ENCODE measurements around the gene TAX1BP1. TPM values are rescaled to one million over a fixed set of nuclear protein-coding genes. Genes with fewer than 3 reads are reported as not detected.

The TAX1BP1 gene
- total and polyA plus RNA-seq, 2 of the 13 experiments (the other 11 are each of a cell fraction or from before 2014, with no cell fraction given) = 95.2 to 98.9 TPM

DNA sequence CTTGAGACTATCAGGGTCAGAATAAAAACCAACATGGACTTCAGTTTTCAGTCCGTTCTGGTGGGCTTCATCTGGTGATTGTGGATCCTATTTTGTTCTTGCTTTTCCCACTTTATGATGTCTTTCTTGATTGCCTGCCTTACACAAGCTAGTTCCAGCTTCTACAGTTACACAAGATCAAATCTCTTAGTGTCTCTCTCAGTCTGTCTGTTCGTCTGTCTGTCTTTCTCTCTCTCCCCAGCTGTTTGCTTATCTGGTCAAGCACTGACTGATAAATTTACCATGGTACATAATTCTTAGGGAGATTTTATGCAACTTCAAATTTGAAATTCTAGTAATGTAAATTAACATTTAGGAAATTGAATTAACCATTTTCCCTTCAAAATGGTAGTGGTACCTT lies 35.8 kb downstream of the TAX1BP1 start:
- no peak for DNase-seq (ENCODE audit: low spot score)
- Histone ChIP-seq H4K20me1 (ENCODE audit: insufficient read depth, low read length) (no peaks in the 10 kb centered on the region), H3K4me3 (replicated peaks in 1 of 3; ENCODE audit: insufficient read depth in 1 of 3, low read depth in 2 of 3, low read length in 3 of 3) (no peak overlapping the region), H3K4me1 (ENCODE audit: insufficient read depth, low read length) (no peaks in the 10 kb centered on the region), H3K27me3 (ENCODE audit: control insufficient read depth in 1 of 2, insufficient read depth in 2 of 2, low read length in 2 of 2) (no peaks in the 10 kb centered on the region), H3K4me2 (ENCODE audit: low read depth, low read length) (no peak overlapping the region), H3K27ac (ENCODE audit: extremely low read length, insufficient read depth, low read length) (no peak overlapping the region), H3K79me2 (ENCODE audit: insufficient read depth, low read length) (peaks cover 16% of the 10 kb centered on the region), H3K36me3 (replicated peaks in 1 of 2; ENCODE audit: control insufficient read depth in 1 of 2, insufficient read depth in 2 of 2, low read length in 2 of 2) (peaks cover 5 to 15% of the 10 kb centered on the region in 2 experiments; a peak in 3 of 5 replicates), H3K9me3 (ENCODE audit: low read length) (no peaks in the 10 kb centered on the region), H3K9ac (ENCODE audit: insufficient read depth, low read depth, low read length) (no peak overlapping the region), H2AFZ (ENCODE audit: low read length) (no peak overlapping the region)
- BruUV-seq (replicated peaks) = no TSS peak
- WGBS (ENCODE audit: low lambda C conversion rate) = 97% methylated on average over 2 of the region's 2 CpGs
- in situ Hi-C loops (cut with HindIII; ENCODE audit: extremely low pct_ligation_motif_present, low pct_unique_long_range_greater_than_20kb) = no loop called here
- intact Hi-C loops (cut with micrococcal nuclease; ENCODE audit: unreplicated experiment) = loop anchor here (2.0 kb wide), 1 partner anchor 199 kb away; no protein-coding TSS in a partner anchor
- TF ChIP-seq ZNF672 (CRISPR knock-in tag; IDR thresholded peaks at IDR 0.05) (no peak), SETDB1 (CRISPR knock-in tag; IDR thresholded peaks at IDR 0.05; ENCODE audit: borderline replicate concordance) (no peak), ZNF431 (CRISPR knock-in tag; IDR thresholded peaks at IDR 0.05; ENCODE audit: borderline replicate concordance, low read depth) (no peak), ZMAT3 (CRISPR knock-in tag; conservative IDR thresholded peaks at IDR 0.05) (no peak), SRSF4 (IDR thresholded peaks at IDR 0.05; ENCODE audit: low read depth, low read length, poor library complexity, severe bottlenecking) (no peak), ZNF713 (CRISPR knock-in tag; IDR thresholded peaks at IDR 0.05) (no peak), GZF1 (CRISPR knock-in tag; IDR thresholded peaks at IDR 0.05) (no peak), KDM5A (IDR thresholded peaks at IDR 0.05; ENCODE audit: borderline replicate concordance, low read length) (no peak), ZNF616 (CRISPR knock-in tag; IDR thresholded peaks at IDR 0.05; ENCODE audit: low read depth) (no peak), CAMTA2 (CRISPR knock-in tag; IDR thresholded peaks at IDR 0.05; ENCODE audit: borderline replicate concordance) (no peak), HOXA3 (CRISPR knock-in tag; IDR thresholded peaks at IDR 0.05) (no peak), PHF5A (CRISPR knock-in tag; IDR thresholded peaks at IDR 0.05; ENCODE audit: low read depth, unreplicated experiment) (no peak)
- TF ChIP-seq, protein P1, sequence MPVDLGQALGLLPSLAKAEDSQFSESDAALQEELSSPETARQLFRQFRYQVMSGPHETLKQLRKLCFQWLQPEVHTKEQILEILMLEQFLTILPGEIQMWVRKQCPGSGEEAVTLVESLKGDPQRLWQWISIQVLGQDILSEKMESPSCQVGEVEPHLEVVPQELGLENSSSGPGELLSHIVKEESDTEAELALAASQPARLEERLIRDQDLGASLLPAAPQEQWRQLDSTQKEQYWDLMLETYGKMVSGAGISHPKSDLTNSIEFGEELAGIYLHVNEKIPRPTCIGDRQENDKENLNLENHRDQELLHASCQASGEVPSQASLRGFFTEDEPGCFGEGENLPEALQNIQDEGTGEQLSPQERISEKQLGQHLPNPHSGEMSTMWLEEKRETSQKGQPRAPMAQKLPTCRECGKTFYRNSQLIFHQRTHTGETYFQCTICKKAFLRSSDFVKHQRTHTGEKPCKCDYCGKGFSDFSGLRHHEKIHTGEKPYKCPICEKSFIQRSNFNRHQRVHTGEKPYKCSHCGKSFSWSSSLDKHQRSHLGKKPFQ (CRISPR knock-in tag; IDR thresholded peaks at IDR 0.05; ENCODE audit: insufficient replicate concordance) = no peak
- TF ChIP-seq, protein P2, sequence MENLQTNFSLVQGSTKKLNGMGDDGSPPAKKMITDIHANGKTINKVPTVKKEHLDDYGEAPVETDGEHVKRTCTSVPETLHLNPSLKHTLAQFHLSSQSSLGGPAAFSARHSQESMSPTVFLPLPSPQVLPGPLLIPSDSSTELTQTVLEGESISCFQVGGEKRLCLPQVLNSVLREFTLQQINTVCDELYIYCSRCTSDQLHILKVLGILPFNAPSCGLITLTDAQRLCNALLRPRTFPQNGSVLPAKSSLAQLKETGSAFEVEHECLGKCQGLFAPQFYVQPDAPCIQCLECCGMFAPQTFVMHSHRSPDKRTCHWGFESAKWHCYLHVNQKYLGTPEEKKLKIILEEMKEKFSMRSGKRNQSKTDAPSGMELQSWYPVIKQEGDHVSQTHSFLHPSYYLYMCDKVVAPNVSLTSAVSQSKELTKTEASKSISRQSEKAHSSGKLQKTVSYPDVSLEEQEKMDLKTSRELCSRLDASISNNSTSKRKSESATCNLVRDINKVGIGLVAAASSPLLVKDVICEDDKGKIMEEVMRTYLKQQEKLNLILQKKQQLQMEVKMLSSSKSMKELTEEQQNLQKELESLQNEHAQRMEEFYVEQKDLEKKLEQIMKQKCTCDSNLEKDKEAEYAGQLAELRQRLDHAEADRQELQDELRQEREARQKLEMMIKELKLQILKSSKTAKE (CRISPR knock-in tag; IDR thresholded peaks at IDR 0.05; ENCODE audit: borderline replicate concordance) = no peak
- no peak for ATAC-seq
- no peak for FAIRE-seq
- CTCF ChIA-PET (ENCODE audit: low intra/inter-chr PET ratio, low total read pairs) = interaction anchor here (1.2 kb wide), 1 partner anchor 87 kb away, joined by 3 read pairs; no protein-coding TSS in a partner anchor
- POLR2A ChIA-PET = no interaction called here
